Measurements from ENCODE around the gene EED. TPM values are rescaled to one million over a fixed set of nuclear protein-coding genes. Genes with fewer than 3 reads are reported as not detected.
"Not testable (repeated sequence)": the region's sequence is repeated elsewhere in the genome, so short reads cannot be mapped to it uniquely, and the experiment has no call there.

Gene EED
- total RNA-seq, 1 experiment from 2014 or later, result 25.2 TPM

GRCh38 chr11:86303257-86303656, 58.7 kb downstream of the EED start:
- H3K27me3 ChIP-seq (ENCODE audit: insufficient read depth, low read length), result no peaks in the 10 kb centered on the region

DNA sequence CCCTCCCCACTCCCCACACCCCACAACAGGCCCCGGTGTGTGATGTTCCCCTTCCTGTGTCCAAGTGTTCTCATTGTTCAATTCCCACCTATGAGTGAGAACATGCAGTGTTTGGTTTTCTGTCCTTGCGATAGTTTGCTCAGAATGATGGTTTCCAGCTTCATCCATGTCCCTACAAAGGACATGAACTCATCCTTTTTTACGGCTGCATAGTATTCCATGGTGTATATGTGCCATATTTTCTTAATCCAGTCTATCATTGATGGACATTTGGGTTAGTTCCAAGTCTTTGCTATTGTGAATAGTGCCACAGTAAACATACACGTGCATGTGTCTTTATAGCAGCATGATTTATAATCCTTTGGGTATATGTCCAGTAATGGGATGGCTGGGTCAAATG, 64.2 kb downstream of the EED start:
- H3K9ac ChIP-seq (ENCODE audit: low read length); H3K9me2 ChIP-seq (ENCODE audit: insufficient read depth); H2AFZ ChIP-seq (ENCODE audit: low read depth, low read length, poor library complexity, severe bottlenecking); intact Hi-C loops (cut with micrococcal nuclease); H3K27me3 ChIP-seq (ENCODE audit: insufficient read depth, low read length); H3K4me1 ChIP-seq (ENCODE audit: control insufficient read depth in 1 of 2, insufficient read depth in 2 of 2, low read length in 2 of 2); H4K20me1 ChIP-seq (ENCODE audit: insufficient read depth); H3K4me2 ChIP-seq (ENCODE audit: low read length); POLR2A ChIA-PET; ATAC-seq; RAD21 ChIA-PET (ENCODE audit: low non-redundant PET in 1 of 2, low total read pairs in 2 of 2, uncharacterized antibody in 2 of 2, unreplicated experiment in 2 of 2); BruUV-seq (replicated peaks); CTCF ChIA-PET; H3K36me3 ChIP-seq (ENCODE audit: control insufficient read depth in 1 of 2, insufficient read depth in 2 of 2, low read length in 2 of 2); H3K9me3 ChIP-seq (ENCODE audit: control insufficient read depth in 1 of 2, insufficient read depth in 1 of 2, low read depth in 1 of 2, low read length in 2 of 2); H3K4me3 ChIP-seq (replicated peaks in 1 of 2; ENCODE audit: low read depth in 1 of 2, low read length in 2 of 2); H3K27ac ChIP-seq (ENCODE audit: low read depth, low read length); DNase-seq (ENCODE audit: low read depth, low spot score): not testable (repeated sequence)
- H3K79me2 ChIP-seq (ENCODE audit: insufficient read depth, low read length), result peaks cover 32% of the 10 kb centered on the region

More at GRCh38 chr11:86303257-86303656, 58.7 kb downstream of the EED start:
- ATAC-seq, result no peak
- Histone ChIP-seq H3K79me2 (ENCODE audit: insufficient read depth, low read length) (peaks cover 38% of the 10 kb centered on the region), H2AFZ (ENCODE audit: low read depth, low read length, poor library complexity, severe bottlenecking) (no peak overlapping the region), H3K4me2 (ENCODE audit: low read length) (peak overlapping the region; percentile 83), H3K36me3 (ENCODE audit: control insufficient read depth in 1 of 2, insufficient read depth in 2 of 2, low read length in 2 of 2) (no peaks in the 10 kb centered on the region; a peak in 1 of 4 replicates), H3K9me3 (ENCODE audit: control insufficient read depth in 1 of 2, insufficient read depth in 1 of 2, low read depth in 1 of 2, low read length in 2 of 2) (no peaks in the 10 kb centered on the region), H3K9me2 (ENCODE audit: insufficient read depth) (no peaks in the 10 kb centered on the region), H3K27ac (ENCODE audit: low read depth, low read length) (no peak overlapping the region; the same call in 1 of the 2 replicates), H4K20me1 (ENCODE audit: insufficient read depth) (no peaks in the 10 kb centered on the region), H3K9ac (ENCODE audit: low read length) (peak overlapping the region; percentile 84), H3K4me3 (replicated peaks in 1 of 2; ENCODE audit: low read depth in 1 of 2, low read length in 2 of 2) (peak overlapping the region; percentile 82 to 98), H3K4me1 (ENCODE audit: control insufficient read depth in 1 of 2, insufficient read depth in 2 of 2, low read length in 2 of 2) (peaks cover 4 to 14% of the 10 kb centered on the region in 2 experiments; a peak in 3 of 4 replicates)
- ChIA-PET CTCF (no interaction called here), RAD21 (ENCODE audit: low non-redundant PET in 1 of 2, low total read pairs in 2 of 2, uncharacterized antibody in 2 of 2, unreplicated experiment in 2 of 2) (no interaction called here), POLR2A (no interaction called here)
- intact Hi-C loops (cut with micrococcal nuclease), result no loop called here
- BruUV-seq (replicated peaks), result no TSS peak
- TF ChIP-seq POLR2AphosphoS5 (IDR thresholded peaks at IDR 0.05; ENCODE audit: low read depth, low read length), result no peak
- no peak for TF ChIP-seq ZFX (IDR thresholded peaks at IDR 0.05)
- TF ChIP-seq EZH2phosphoT487 (IDR thresholded peaks at IDR 0.05; ENCODE audit: borderline replicate concordance), result no peak
- no peak for TF ChIP-seq SP1 (IDR thresholded peaks at IDR 0.05; ENCODE audit: low read depth)
- no peak for TF ChIP-seq YY1 (IDR thresholded peaks at IDR 0.05; ENCODE audit: extremely low read depth, insufficient replicate concordance, low read depth, low read length)
- TF ChIP-seq SIN3A (IDR thresholded peaks at IDR 0.05; ENCODE audit: low read depth), result no peak
- no peak for TF ChIP-seq ZBTB33 (IDR thresholded peaks at IDR 0.05; ENCODE audit: extremely low read depth, insufficient replicate concordance, low read length)
- no peak for TF ChIP-seq ZNF274 (IDR thresholded peaks at IDR 0.05; ENCODE audit: low read depth, low read length)
- no peak for TF ChIP-seq MAX (IDR thresholded peaks at IDR 0.05)
- no peak for TF ChIP-seq SRF (IDR thresholded peaks at IDR 0.05; ENCODE audit: low read depth)
- no peak for TF ChIP-seq ELF1 (IDR thresholded peaks at IDR 0.05; ENCODE audit: borderline replicate concordance, low read depth)
- no peak for TF ChIP-seq CTCF (IDR thresholded peaks at IDR 0.05 in 2 of 3, conservative IDR thresholded peaks at IDR 0.05 in 1 of 3; ENCODE audit: borderline replicate concordance in 1 of 3, insufficient read depth in 1 of 3, low read depth in 2 of 3, low read length in 2 of 3)
- no peak for TF ChIP-seq JUND (IDR thresholded peaks at IDR 0.05)
- TF ChIP-seq TCF7L2 (IDR thresholded peaks at IDR 0.05; ENCODE audit: borderline replicate concordance, extremely low read depth, insufficient read depth, insufficient read length), result no peak
- DNase-seq (ENCODE audit: low read depth, low spot score), result no peak

Data from HCT116 (cell line).